GM04503 (cell line): Measurements from ENCODE around the gene SMARCAL1.
"Not testable (repeated sequence)": the region's sequence is repeated elsewhere in the genome, so short reads cannot be mapped to it uniquely, and the experiment has no call there.

Experiments
- DNase-seq: peaks from one replicate; pipeline ENCODE4 v3.0.0-alpha.2; 2012; ENCODE audit warnings: low read depth

The SMARCAL1 gene

DNA sequence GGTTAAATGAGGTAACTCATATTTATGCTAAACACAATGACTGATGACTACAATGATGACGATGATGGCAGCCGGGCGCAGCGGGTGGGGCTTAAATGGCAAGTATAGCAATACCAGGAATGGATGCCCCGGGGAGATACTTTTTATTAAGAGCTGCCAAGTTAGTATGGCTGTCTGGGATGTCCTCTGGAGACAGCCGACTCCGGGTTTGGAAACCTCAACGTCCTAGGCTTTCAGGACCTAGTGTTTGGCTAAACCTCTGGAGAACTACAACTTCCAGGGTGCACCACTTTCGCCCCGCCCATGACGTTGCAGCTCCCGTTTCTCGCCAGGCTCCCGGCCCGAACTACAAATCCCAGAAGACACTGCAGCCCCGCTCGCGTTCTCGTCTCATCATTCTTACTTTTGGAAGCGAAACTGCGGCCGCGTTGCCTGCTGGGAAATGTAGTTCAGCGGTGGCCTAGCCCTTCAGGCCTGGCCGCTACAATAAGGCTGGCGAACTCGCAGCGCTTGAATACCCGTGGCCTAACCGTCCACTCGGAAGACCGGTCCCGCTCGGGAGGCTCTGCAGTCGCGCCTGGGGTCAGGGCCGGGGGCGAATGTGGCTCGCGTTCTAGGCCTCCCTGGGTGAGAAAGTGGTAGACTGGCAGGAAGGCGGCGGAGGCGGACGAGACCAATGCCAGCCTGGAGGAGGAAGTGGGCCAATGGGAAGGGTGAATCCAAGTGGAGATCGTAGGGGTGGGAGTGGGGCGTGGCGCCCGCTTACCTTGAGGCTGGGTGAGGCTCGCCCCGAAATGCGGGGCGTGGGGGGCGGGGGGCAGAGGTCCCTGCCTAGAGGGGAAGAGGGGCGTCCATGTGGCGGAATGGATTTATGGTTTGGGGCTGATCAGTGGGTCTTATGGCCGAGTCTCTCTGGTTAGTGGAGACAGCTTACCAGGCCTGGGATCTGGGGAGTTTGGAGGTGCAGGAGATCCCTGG lies at the start of gene SMARCAL1:
Gene SMARCAL1 (plus strand): TSS at position 463 of the 978 bp plus-strand sequence. CDS start 2,221 bp downstream, outside the sequence.
- peak; percentile 89 for DNase-seq

DNA sequence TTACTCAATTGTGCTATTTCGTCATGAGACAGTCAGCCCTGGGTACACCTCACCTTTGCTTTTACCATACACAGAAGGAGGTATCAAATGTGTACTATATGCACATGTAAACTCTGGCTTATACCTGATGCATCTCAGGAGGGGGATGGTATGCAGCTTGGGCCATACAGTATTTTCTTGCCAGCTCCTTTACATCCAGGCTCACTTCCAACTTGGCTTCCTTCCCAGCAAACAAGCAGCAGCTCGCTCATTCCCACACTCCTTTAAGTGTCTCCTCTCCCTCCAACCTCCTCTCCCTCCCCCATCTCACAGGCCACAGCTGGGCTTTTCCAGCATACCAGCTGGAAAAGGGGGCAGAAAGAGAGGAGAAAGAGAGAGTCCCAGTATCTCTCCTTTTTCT lies 49.6 kb upstream of the SMARCAL1 start:
- DNase-seq: no peak

DNA sequence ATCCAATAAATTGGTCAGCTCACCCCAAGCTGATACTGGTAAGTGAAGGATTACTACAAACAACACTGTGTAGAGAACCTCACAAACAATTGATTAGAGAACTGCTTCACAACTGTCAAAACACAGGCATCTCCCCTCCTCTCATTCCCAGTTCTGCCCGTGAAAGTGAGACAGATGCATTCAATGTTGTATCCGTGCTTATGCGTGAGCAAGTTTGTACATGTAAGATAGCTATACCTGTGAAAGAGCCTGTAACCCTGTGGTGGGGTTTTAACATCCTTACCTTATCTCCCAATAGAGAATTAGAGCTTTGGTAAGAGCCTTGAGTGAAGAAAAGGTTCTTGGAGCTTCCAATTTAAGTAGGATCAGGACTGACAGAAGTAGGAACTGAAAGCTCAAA lies 49.1 kb upstream of the SMARCAL1 start:
- no peak for DNase-seq

DNA sequence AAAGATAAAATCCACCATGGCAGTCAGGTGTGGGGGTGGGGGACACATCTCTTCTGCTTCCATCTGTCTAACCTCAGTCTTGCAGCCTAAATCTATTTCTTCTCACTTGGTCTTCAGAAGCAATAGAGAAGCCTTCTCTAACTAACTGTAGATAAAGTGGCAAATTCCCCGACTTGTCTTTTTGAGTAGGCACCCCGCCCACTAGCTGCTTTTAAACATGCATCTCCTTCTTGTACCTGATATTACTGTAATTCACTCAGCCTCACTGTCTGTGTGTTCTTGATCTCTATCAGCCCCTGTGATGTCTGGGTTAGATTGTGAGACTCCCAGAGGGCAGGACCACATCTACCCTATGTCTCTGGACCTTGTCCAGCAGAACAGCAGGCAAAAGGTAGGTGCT lies 46.8 kb upstream of the SMARCAL1 start:
- no peak for DNase-seq

DNA sequence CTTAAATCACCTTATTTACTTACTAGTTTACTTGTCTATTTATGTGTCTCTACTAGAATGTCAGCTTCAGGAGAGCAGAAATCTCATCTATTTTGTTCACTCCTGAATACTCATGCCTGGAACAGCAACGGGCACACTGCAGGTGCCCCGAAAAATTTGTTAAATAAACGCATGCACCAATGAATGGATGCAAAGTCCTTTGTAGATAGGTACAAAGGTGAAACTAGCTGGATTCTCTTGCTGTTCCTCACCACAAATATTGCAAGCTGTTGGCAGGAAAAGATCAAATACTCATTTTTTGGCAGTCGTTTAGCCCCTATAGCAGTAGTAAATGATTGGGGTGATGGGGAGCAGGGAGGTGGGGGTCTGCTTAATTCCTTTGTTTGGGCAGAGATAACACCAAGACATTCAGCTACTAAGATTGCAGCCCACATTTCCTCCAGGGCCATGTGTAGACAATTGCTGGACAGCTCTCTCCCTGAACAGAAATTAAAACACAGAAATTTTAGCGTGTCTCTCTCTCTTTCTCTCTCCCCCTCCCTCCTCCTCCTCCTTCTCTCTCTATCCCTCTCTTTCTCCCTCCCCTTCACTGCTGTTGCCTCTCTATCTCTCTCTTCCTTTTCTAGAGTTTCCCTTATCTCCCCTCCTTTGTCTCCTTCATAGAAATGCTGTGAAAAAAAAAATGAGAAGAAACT lies 45.4 kb upstream of the SMARCAL1 start:
- no peak for DNase-seq

DNA sequence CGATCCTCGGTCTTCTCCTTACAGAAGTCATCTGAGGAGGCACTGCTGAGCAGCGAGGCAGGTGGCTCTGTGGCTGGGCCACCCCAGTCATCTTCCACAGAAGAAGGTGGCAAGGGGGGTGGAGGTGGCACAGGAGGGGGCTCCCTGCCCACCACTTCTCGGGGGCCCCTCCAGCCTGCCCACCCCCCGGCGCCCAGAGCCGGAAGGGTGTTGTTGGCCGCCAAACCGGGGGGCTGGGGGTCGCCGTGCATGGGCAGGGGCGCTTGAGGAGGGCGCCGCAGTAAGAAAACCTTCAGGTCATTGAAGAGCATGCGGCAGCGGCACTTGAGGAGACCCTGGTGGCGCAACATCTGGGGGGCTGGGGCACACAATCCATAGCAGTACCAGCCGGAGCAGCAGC lies 42.5 kb upstream of the SMARCAL1 start:
- DNase-seq: no peak

DNA sequence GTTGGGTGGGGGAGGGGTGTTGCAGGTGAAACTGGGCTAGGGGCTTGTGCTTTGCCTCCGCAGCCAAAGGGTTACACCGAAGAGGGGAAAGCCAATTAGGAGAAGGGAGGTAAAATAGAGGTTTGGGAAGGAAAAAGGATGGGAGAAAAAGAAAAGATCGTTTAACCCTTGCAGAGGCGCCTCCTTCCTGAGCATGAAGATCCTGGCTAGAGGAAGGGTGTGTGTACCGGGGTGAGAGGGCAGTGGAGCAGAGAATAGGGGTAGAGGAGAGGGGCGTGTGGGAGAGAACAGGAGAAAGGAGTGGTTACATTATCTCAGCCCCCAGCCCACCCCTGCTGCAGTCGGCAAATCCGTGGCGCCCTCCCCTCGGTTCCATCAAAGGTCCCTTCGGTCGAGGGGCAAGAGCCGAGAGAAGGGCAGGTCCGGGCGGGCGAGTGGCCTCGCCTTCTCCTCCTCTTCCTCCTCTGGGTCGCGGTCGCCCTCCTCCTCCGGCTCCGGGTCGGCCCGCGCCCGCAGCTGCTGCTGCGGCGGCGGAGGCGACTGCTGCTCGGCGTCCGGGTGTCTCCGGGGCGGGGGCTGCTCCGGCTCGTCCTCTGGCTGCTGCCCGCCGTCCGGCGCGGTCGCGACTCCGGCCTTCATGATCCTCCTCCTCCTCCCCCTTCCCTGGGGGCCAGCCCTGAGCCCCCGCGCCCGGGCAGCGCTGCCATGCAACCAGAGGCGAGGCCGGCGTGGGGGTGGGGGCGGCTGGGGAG lies 41.1 kb upstream of the SMARCAL1 start:
- DNase-seq: no peak

DNA sequence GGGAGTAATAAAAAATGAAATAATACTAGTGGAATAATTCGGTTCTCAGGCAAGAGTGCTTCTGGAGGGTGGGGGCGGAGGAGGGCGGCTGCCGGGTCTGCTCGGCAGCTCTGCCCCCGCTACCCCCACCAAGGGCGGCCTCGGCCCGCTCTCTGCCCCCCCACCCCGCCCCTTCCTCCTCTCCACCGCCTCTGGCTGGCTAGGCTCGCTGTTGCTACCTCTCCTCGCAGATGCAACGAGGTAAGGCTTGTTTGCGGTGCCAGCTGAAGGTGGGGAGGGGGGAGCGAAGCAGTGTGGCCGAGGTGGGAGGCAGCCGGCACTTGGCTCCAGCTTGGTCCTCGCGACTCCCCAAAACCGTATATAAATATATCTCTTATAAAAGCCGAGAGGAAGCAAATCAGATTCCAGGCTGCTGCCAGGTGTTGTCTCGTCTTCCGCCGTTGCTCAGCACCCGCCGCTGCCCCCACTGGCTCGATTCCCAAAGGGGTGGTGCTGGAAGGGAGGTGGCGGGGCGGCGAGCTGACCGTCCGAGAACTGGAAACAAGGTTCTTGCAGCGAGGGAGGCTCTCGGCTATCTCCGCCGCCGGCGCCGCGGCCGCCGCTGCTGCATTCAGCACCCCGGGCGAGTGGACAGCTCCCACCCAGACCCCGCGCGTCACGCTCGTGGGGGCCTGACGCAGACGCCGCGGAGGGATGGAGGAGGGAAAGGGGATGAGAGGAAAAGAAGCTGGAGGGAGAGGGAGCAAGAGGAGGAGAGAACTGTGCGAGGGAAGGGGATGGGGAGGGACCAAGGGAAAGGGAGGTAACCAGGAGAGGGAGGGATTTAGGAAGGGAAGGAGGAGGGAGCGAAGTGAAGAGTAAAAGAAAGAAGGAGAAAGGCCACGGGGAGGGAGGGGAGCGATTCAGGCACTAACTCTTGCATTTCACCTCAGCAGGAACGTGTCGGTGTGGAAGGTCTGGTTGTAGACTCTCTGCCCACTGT lies 40.3 kb upstream of the SMARCAL1 start, which contains the start of gene MARCHF4:
Gene MARCHF4 (minus strand): TSS at position 763 of the 982 bp plus-strand sequence. CDS start 2,223 bp downstream, outside the sequence.
- DNase-seq: peak; percentile 53

DNA sequence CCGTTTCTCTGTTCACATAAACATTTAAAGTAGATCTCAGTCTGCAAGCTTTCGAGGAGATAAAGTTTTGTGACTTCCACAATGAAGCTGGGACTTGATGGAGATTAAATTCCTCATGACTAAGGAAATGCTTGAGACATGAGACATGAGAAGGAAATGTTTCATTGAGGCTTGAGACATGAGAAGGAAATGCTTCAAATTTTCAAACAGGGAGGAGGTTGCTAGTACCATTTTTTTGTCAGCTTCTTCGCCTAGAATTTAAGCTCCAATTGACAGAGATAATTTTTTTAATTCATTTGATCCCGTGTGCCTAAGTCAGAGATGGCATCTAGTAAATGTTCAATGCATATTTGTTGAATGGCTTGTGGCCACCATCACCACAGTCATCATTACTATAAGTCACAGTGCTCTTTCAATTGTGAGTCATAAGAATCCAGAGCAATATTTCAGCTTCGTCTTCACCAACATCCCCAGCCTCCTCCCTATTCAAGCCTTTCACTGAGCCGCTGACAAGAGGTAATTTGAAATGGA lies 39.5 kb upstream of the SMARCAL1 start:
- peak; percentile 90 for DNase-seq

DNA sequence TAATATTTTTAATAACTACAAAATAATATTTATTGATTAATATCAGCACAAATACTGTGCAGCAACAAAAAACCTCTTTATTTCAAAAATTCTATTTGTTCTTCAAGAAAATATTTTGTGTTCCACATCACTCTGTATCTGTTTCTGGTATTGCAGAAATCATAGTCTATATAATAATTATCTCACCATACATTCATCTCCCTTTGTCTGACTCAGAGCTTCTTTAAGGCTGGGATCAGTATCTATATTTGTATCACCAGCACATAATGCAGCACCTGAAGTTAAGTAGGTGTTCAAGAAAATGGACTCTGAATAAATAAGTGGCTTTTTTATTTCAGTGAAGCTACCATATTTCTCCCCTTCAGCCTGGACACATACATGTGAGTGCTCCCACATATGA lies 38.4 kb upstream of the SMARCAL1 start:
- DNase-seq: no peak

DNA sequence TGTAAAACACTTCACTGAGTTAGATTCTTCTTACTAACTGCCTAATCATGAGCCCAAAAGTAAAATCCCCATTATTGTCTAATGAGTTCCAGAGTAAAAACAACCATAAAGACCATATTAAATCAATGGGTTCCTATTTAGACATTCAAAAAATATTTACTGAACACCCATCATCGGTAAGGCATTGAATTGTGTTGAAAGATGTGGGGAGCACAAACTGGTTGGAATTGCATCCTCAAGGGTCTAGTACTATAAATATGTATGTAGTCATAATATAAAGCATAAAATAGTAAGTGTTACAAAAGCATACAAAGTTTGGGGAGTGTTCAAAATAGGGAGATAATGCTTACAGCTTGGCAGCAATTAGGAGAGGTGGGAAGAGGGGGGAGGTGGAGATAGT lies 37.0 kb upstream of the SMARCAL1 start:
- DNase-seq: peak; percentile 60

DNA sequence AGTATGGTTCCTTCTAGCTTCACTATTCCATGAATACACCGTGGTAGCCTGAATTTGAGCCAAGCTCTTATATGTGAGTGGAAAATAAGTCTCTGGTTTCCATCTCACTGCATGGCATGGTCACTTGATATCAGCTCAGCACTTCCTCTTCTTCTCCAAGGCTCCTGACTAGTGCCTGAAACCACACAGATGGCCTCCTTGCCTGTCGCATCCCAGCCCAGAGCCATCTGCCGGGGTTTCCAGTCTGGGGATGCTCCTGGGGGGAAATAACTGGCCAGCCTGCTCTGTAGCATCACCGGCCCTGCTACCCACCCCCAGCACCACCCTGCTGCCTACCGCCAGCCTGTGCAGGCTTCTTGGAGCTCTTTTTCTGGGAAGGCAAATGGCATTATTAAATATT lies 32.3 kb upstream of the SMARCAL1 start:
- no peak for DNase-seq

DNA sequence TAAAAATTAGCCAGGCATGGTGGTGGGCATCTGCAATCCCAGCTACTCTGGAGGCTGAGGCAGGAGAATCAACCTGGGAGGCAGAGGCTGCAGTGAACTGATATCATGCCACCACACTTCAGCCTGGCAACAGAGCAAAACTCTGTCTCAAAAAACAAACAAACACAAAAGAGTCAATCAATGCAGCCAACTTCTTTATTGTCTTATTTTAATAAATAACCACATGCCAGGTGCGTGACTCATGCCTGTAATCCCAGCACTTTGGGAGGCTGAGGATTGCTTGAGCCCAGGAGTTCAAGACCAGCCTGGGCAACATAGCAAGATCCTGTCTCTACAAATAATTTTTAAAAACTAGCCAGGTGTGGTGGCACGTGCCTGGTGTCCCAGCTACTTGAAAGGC lies 27.9 kb upstream of the SMARCAL1 start:
- DNase-seq: not testable (repeated sequence)

DNA sequence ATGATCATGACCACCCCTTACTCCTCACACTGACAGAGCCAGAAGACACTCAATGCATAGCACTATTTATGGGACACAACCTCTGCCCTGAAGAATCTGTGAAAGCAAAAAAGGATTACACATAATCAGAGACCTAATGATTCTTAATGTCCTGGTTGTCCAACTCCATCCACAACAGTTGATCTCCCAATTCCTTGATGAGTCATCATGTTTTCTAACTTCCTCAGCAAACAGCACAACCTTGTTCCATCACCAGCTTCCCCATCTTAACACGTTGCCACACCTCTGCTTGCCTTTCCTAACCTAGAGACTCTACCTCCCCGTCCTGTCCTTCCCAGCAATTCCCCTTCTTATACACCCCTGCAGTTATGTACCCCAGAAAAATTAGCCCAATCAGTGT lies 26.8 kb upstream of the SMARCAL1 start:
- DNase-seq: no peak

DNA sequence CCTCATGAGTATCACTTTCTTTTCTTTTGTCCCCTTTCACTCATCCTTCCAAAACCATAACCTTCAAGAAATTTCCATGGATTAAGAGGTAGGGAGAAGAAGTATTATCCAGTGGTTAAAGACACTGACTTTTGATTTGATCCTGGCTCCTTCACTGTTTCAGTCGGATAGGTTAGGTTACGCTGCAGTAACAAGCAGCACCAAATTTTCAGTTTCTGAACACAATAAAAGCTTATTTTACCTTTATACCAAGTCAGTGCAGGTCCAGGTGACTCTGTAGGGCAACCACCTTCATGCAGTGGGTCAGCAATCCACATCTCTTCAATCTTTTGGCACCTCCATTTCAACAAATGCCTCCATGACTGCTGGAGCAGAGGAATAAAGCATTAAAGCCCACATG lies 25.0 kb upstream of the SMARCAL1 start:
- no peak for DNase-seq

DNA sequence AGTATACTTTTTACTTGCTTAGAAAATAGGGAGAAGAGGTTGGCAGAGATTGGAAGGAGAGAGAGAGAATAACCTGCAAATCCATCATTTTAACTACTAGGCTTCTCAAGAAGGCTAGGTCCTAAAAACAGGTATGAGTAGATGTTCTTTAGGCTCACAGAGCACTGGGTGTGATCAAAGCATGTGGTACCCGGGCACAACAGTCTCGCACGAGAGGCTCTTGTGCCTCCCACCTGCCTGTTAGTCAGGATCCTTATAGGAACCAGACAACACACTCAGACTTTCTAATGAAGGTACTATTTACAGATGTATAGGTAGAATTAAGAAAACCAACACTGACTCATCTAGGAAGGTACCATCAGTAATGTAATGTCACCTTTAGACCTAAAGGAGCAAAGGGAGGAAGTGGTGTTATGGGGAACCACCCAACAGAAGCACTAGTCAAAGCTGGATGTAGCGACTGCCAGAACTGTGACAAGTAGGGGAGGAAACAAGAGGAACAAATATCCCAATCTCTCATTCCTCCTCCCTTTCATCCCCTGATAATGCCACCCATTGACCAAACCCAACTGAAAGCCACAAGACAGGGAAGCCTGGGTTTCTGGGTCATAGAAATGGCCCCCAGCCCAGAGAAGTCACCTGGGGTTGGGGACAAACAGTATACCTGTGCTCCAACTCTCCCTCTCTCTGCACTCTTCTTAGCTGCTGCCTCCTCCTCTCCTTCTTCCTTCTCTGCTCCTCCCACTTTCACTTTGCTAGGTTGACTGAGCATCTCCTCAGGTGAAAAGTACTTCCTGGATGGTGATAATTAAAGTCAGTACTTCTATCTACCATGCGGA lies 24.0 kb upstream of the SMARCAL1 start:
- no peak for DNase-seq

DNA sequence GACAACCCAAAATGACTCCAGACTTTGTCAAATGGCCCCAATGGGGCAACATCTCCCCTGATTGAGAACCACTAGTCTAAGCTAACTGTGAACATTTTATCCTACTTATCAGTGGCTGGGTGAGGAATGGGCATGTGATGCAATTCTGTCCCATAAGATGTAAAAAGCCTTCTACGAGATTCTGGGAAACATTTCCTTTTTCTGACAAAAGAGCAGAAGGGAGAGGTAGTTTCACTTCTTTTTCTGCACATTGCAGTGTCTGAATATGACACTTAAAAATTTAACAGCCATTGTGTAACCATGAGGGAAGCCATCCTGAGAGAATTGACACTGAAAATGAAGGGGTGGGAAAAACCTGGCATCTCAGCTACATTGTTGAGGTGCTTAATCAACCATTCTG lies 22.7 kb upstream of the SMARCAL1 start:
- no peak for DNase-seq

DNA sequence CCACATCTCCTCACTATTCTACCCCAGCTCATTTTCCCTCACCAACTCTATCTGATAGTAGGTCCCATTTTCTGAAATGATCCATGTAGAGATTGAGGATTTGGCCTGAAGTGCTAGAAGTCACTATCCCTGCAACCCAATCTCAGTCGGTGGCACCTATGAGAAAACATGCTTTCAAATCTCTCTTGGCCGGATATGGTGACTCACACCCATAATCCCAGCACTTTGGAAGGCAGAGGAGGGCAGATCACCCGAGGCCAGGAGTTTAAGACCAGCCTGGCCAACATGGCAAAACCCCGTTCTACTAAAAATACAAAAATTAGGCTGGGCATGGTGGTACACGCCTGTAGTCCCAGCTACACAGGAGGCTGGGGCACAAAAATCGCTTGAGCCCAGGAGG lies 20.9 kb upstream of the SMARCAL1 start:
- DNase-seq: no peak

DNA sequence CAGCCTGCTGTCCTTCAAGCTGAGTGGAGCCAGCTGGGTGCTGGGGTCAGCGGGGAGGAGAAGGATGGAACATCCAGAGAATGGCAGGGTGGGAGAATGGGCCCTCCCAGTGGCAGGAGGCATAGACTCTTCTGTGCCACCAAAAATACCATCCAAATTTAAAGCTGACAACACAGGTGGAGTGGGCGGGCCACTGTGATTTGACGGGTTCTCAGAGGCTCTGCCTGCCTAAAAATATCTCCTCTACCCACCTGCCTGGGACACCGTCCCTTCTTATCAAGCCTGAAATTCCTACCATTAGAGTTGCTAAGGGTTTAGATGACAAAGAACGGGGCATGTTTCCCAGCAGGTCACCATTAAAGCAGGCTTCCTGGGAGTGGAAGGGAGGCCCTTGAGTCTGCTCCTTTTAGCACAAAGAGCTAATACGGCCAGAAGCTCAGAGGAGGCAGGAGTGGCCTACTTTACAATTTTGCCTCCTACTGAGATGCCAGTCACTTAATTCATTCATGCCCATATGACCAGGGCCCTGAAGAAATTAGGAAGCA lies 20.2 kb upstream of the SMARCAL1 start:
- no peak for DNase-seq
